ENCODE results near the gene LPAR3.

DNA sequence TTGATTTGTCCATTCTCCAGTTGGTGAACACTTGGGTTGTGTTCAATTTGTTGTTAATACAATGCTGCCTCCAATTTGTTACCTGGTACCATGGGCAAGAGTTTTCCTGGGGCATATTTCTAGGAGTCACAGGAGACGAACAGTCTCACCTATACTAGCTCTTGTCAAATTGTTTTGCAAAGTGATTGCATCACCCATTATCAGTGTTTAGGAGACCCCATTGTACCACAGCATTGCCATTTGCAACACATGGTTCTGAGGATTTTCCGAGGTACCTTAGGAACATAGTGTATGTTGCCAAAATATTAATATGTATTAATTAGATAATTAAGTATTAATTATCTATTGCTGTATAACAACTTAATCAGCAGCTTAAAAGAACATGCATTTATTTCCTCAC lies 97.8 kb downstream of the LPAR3 start:
- TF ChIP-seq, protein P1, sequence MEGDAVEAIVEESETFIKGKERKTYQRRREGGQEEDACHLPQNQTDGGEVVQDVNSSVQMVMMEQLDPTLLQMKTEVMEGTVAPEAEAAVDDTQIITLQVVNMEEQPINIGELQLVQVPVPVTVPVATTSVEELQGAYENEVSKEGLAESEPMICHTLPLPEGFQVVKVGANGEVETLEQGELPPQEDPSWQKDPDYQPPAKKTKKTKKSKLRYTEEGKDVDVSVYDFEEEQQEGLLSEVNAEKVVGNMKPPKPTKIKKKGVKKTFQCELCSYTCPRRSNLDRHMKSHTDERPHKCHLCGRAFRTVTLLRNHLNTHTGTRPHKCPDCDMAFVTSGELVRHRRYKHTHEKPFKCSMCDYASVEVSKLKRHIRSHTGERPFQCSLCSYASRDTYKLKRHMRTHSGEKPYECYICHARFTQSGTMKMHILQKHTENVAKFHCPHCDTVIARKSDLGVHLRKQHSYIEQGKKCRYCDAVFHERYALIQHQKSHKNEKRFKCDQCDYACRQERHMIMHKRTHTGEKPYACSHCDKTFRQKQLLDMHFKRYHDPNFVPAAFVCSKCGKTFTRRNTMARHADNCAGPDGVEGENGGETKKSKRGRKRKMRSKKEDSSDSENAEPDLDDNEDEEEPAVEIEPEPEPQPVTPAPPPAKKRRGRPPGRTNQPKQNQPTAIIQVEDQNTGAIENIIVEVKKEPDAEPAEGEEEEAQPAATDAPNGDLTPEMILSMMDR (IDR thresholded peaks at IDR 0.05), result no peak
- no peak for TF ChIP-seq POLR2A (IDR thresholded peaks at IDR 0.05)

Data from Peyer's patch (tissue), 4 donors.